ENCODE data around the gene CPEB3.

Gene CPEB3

DNA sequence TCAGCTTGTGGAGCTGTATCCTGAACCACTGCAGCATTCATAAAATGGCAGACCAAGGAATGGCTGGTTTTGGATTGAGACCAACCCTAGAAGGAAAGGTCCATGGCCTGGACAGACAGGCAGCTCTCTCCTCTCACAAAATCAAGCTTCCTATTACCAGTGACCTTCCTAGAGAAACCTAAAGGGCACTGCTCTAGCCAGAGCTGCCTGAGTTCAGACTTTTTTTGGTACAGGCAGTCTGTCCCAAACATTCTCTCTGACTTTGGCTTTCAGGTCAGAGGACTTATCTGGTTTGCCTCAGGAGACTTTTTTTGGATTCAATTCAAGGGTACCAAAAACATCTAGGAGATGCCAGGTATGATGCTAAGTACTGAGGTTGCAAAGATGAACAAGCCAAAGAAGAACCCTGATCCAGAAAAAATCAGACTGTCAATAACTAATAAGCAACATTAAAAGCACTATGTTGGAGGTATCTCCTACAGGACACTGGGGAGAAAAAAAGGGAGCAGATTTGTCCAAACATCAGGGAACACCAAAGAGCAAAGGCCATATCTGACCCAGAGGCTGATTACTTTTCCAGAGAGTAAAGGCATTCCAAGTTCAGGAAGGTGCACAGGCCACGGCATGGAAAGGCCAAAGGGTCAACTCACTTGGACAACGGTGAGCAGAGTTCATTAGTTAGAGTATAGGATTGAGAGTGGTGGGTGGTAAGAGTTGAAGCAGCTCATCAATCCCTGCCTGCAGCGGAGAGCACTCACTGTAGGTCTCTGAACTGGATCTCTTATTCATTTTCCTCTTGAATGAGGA, 169.0 kb downstream of the CPEB3 start:
- TF ChIP-seq TAF1 (IDR thresholded peaks at IDR 0.05; ENCODE audit: borderline replicate concordance, insufficient read depth, low read length) (no peak), FOXP2 (optimal IDR thresholded peaks at IDR 0.05; ENCODE audit: borderline replicate concordance, extremely low read depth, extremely low read length, insufficient read depth) (no peak), POLR2AphosphoS5 (IDR thresholded peaks at IDR 0.05; ENCODE audit: low read depth, low read length) (no peak)
- TF ChIP-seq, protein P1, sequence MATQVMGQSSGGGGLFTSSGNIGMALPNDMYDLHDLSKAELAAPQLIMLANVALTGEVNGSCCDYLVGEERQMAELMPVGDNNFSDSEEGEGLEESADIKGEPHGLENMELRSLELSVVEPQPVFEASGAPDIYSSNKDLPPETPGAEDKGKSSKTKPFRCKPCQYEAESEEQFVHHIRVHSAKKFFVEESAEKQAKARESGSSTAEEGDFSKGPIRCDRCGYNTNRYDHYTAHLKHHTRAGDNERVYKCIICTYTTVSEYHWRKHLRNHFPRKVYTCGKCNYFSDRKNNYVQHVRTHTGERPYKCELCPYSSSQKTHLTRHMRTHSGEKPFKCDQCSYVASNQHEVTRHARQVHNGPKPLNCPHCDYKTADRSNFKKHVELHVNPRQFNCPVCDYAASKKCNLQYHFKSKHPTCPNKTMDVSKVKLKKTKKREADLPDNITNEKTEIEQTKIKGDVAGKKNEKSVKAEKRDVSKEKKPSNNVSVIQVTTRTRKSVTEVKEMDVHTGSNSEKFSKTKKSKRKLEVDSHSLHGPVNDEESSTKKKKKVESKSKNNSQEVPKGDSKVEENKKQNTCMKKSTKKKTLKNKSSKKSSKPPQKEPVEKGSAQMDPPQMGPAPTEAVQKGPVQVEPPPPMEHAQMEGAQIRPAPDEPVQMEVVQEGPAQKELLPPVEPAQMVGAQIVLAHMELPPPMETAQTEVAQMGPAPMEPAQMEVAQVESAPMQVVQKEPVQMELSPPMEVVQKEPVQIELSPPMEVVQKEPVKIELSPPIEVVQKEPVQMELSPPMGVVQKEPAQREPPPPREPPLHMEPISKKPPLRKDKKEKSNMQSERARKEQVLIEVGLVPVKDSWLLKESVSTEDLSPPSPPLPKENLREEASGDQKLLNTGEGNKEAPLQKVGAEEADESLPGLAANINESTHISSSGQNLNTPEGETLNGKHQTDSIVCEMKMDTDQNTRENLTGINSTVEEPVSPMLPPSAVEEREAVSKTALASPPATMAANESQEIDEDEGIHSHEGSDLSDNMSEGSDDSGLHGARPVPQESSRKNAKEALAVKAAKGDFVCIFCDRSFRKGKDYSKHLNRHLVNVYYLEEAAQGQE (IDR thresholded peaks at IDR 0.05; ENCODE audit: insufficient read depth in 1 of 2, low read depth in 2 of 2, low read length in 2 of 2) = no peak

DNA sequence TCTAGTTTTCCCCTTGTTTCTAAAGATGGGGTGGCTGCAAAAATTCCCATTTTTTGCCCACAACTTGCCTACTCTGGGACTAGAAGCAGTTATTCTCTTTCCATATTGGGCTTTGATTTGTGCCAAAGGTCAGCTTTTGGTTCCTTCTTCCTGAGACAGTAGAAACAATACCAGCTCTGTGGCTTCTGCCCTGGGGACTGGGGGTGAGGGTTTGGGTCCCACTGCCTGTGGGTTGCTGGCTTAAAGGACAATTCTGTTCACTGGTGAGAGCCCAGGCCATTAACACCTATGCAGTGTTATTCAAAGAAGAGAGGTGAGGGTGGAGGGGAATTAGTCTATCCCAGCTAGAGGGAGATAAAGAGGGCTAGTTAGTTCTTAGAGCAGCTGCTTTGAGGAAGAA, 171.5 kb downstream of the CPEB3 start:
- no peak for TF ChIP-seq SIN3A (IDR thresholded peaks at IDR 0.05; ENCODE audit: borderline replicate concordance, insufficient read depth, low read length)
- no peak for TF ChIP-seq FOXP2 (optimal IDR thresholded peaks at IDR 0.05; ENCODE audit: borderline replicate concordance, extremely low read depth, extremely low read length, insufficient read depth)
- TF ChIP-seq POLR2AphosphoS5 (IDR thresholded peaks at IDR 0.05; ENCODE audit: low read depth, low read length) = no peak
- TF ChIP-seq, protein P1 (IDR thresholded peaks at IDR 0.05; ENCODE audit: insufficient read depth in 1 of 2, low read depth in 2 of 2, low read length in 2 of 2) = no peak
- TF ChIP-seq TAF1 (IDR thresholded peaks at IDR 0.05; ENCODE audit: borderline replicate concordance, insufficient read depth, low read length) = no peak

GRCh38 chr10:92113911-92114600, 176.8 kb downstream of the CPEB3 start:
- TF ChIP-seq FOXP2 (optimal IDR thresholded peaks at IDR 0.05; ENCODE audit: borderline replicate concordance, extremely low read depth, extremely low read length, insufficient read depth) = no peak
- no peak for TF ChIP-seq TAF1 (IDR thresholded peaks at IDR 0.05; ENCODE audit: borderline replicate concordance, insufficient read depth, low read length)
- no peak for TF ChIP-seq SIN3A (IDR thresholded peaks at IDR 0.05; ENCODE audit: borderline replicate concordance, insufficient read depth, low read length)
- no peak for TF ChIP-seq POLR2AphosphoS5 (IDR thresholded peaks at IDR 0.05; ENCODE audit: low read depth, low read length)
- TF ChIP-seq, protein P1 (IDR thresholded peaks at IDR 0.05; ENCODE audit: insufficient read depth in 1 of 2, low read depth in 2 of 2, low read length in 2 of 2) = no peak

DNA sequence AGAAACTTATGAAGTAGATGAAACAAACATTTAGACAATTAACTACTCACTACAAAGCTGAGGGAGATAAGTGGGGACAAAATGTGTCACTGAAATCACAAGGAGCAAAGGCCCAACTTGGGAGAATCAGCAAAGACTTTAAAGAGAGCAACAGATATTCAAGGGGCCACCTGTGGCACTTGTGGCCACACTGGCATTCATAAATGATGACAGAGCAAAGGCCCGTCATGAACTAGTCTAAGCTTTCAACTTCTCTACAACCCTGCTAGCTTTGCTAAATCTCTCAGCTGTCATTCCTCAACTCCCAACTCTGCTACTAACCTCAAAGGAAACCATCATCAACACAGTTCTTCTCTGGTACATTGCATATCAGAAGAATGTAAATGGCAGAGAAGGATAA, 178.4 kb downstream of the CPEB3 start:
- TF ChIP-seq POLR2AphosphoS5 (IDR thresholded peaks at IDR 0.05; ENCODE audit: low read depth, low read length) = no peak
- no peak for TF ChIP-seq TAF1 (IDR thresholded peaks at IDR 0.05; ENCODE audit: borderline replicate concordance, insufficient read depth, low read length)
- TF ChIP-seq, protein P1 (IDR thresholded peaks at IDR 0.05; ENCODE audit: insufficient read depth in 1 of 2, low read depth in 2 of 2, low read length in 2 of 2) = no peak
